LNCAP (cell line): ENCODE measurements around the gene PBX1.

Source experiments
- TF ChIP-seq, protein P1 (sequence below): fragments of 450-650 bp; IDR thresholded peaks from 2 replicates; pipeline ENCODE4 v1.5.1; 2017; ENCODE audit warnings: mild to moderate bottlenecking

PBX1 gene

DNA sequence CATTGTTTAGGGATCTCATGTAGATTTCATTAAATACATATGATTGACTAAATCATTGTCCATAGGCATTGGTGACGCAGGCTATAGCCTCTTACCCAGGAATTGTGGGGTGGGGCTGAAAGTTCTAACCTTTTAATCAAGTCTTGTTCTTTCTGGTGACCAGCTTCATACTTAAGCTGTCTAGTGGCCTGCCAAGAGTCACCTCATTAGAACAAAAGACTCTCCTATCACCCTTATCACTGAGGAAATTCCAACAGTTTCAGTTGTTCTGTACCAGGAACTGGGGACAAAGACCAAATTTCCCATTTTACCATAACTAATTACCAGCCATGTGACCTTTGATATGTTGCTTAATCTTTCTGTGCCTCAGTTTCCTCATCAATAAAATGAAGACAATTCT lies 298.5 kb downstream of the PBX1 start:
- TF ChIP-seq, protein P1, sequence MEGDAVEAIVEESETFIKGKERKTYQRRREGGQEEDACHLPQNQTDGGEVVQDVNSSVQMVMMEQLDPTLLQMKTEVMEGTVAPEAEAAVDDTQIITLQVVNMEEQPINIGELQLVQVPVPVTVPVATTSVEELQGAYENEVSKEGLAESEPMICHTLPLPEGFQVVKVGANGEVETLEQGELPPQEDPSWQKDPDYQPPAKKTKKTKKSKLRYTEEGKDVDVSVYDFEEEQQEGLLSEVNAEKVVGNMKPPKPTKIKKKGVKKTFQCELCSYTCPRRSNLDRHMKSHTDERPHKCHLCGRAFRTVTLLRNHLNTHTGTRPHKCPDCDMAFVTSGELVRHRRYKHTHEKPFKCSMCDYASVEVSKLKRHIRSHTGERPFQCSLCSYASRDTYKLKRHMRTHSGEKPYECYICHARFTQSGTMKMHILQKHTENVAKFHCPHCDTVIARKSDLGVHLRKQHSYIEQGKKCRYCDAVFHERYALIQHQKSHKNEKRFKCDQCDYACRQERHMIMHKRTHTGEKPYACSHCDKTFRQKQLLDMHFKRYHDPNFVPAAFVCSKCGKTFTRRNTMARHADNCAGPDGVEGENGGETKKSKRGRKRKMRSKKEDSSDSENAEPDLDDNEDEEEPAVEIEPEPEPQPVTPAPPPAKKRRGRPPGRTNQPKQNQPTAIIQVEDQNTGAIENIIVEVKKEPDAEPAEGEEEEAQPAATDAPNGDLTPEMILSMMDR, result no peak

DNA sequence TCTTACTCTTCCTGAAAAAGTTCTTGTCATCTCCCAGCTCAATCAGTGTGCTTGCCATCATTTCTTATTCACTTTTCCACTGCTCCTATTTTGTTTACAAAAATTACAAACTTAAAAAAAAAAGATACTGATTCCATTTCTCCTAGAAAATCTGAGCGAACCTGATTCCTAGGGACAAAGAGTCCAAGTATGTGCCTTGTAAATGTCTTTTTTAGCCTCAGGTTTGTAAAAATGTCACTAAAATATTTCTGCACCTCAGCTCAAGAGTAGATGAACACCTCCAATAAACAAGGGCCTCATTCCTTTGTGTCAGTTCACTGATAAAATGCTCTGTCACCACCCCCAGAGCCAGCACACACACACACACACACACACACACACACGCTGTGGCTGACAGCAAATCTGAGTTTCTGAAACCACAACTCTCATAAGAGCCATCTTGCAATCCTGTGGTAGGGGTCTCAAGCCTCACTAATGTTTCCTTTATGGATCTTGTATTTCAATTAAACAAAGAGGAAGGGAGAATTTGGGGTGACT lies 299.2 kb downstream of the PBX1 start:
- TF ChIP-seq, protein P1, result no peak

DNA sequence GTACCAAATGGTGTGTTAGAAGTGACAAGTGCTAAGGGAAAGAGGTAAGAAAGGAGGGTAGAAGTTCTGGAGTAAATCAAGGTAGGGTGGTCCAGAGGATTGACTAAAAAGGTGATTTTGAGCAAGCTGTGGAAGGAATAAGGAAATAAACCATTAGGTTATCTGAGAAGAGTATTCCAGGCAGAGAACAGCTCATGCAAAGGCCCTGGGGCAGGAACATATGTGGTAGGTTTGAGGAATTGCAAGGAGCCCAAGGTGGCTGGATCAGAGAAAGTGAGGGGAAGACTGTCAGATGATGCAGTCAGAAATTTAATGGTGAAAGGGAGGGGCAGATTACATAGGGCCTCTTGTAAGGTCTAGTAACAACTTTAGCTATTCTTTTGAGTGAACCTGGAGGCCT lies 302.6 kb downstream of the PBX1 start:
- TF ChIP-seq, protein P1, result no peak

DNA sequence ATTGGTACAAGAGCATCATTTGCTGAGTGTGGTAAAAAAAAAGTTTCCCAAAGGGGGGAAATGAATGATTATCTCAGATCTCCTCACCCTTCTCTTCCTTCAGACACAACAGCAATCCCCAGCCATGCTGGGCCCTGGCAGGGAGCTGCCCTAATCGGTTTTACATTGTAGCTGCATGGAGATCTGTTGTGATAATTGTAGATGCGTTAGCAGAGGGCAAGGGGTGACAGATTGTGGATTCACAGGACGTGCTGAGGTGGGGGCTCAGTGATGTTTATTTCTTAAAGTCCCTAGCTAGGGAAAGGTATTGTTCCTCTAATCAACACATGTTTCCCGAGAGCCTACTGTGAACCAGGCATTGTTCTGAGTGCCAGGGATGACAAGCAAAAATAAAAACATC lies 304.1 kb downstream of the PBX1 start:
- TF ChIP-seq, protein P1, result no peak

DNA sequence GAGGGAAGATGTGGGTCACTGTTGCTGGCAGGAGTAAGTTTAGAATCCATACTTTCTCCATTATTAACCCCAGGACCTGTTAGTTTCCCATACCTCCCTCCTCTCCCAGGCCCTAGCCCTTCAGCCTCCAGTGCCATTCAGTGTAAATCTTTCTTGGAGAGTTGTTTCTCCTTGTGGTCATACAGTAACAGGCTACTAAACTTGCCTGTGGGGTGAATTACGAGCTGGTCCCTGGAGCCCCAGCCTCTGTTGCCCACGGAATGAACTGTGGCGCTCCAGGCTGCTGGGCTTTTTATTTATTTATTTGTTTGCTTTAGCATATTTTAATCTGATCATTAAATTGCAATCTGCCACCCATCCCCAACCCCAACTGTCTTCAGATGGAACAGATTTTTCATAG lies 305.2 kb downstream of the PBX1 start:
- TF ChIP-seq, protein P1, result no peak

DNA sequence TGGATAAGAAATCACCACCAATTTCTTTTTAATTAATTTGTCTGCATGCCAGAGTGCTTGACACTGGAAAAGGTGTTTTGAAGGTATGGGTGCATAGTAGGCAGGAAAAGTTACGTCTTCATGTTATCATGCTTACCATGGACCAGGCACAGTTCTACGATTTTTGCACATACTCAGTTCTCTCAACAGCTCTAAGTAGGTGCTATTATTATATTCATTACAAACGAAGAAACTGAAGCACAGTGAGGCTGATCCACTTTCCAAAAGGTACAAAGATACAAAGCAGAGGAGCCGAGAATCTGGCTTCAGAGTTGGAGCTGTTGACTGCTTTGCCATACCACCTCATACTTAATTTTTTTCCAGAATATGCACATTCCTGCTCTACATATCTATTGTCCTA lies 306.4 kb downstream of the PBX1 start:
- TF ChIP-seq, protein P1, result no peak

DNA sequence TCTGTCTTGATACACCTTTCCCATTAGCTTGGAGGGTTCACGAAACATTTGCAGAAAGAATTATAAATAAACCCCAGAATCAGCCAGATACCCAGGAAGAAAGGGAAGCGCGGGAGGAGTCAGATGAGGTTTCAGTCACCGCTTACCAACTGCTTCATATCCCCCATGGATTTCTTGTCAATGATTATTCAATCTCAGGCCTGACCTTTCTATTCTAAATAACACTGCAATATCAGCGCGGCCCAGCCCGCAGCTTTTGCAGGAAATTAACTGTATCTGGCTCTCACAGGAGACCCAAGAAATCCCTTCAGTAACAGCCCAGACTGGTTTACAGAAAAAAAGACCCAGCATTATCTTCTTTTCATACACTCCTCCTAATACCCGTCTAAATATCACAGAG lies 308.6 kb downstream of the PBX1 start:
- TF ChIP-seq, protein P1, result no peak

DNA sequence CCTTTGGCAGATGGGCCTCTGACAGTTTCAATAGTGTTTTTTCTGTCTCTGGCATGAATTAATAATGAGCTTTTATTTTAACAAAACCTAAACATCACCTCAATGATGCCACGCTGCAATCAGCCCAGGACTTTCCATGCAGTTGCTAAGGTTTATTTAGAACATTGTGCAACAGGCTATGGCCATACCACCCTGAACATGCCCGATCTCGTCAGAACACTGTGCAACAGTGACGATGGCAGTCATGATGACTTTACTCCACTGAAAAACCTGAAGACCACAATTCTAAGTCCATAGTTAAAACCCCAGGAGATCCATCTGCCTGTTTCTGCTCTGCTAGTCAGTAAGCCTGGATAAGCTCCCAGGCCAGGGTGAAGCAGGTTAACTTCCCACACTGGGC lies 310.0 kb downstream of the PBX1 start:
- TF ChIP-seq, protein P1, result no peak
